Activated CD4-positive, alpha-beta T cell treated with anti-CD3 and anti-CD28 coated beads, Interleukin-2, amount 50 U/mL, for 24 hours (primary cell): Measurements from ENCODE around the gene JAM3.

Experiments
- DNase-seq, 2 donors: peaks; one replicate each; pipeline ENCODE4 v3.0.0-alpha.2; 2020; ENCODE audit warnings: low read depth in 1 of 2, low spot score in 1 of 2

JAM3 gene

DNA sequence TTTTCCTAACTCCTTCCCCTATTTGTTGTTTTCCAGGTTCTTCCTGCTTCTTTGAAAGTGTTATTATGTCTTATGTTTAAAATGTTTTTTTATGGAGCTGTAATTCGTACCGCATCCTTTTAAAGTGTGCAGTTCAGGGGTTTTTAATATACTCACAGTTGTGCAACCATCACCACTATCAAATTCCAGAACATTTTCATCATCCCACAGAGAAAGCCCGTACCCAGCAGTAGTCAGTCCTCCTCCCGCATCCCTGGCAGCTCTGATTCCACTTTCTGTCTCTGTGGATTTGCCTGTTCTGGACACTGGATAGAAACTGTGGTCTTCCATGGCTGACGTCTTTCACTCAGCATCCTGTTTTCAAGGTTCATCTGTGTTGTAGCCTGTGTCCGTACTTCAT lies 73.7 kb downstream of the JAM3 start:
- DNase-seq = no peak

DNA sequence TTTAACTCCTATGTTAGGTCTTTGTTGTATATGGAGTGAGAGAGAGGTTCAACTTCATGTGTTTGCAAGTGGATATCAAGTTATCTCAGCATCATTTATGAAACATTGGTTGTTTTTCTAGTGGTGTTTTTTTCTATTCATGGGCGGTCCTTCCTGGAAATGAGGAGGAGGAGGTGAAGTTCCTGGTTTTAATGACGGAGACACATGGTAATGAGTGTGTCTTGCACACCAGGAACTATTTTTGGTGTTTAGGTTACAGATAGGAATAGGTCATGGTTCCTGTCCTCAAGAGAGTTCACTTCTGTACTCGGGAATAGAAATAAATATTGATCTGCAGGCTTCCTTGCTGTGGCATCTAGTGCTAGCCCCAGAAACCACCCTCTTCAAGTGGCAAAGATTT lies 74.9 kb downstream of the JAM3 start:
- DNase-seq = no peak

DNA sequence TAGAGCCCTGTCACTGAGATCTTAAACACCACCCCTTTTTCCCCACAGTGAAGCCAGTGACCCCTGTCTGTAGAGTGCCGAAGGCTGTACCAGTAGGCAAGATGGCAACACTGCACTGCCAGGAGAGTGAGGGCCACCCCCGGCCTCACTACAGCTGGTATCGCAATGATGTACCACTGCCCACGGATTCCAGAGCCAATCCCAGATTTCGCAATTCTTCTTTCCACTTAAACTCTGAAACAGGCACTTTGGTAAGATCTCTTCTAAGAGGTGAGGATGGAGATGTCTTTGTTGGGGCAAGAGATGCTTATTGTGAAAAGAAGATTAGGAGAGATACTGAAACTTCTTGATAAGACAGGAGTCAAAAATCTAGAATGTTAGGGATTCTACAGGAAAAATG lies 75.9 kb downstream of the JAM3 start:
- no peak for DNase-seq

GRCh38 chr11:134145715-134146114 lies 76.8 kb downstream of the JAM3 start:
- no peak for DNase-seq

DNA sequence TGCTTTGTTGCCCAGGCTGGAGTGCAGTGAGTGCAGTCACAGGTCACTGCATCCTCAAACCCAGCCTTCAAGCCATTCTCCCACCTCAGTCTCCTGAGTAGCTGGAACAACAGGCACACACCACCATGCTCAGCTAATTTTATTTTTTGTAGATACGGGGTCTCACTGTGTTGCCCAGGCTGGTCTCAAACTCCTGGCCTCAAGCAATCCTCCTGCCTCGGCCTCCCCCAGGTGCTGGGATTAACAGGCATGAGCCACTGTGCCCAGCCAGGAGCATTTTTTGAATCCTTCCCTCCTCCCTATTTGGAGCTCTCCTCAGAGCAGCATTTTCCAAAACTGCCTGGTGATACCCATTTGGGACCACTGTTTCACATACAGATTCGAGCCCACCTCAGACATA lies 77.7 kb downstream of the JAM3 start:
- no peak for DNase-seq

- no peak for DNase-seq
These were observed 80.5 kb downstream of the JAM3 start for GRCh38 chr11:134149371-134149770.

GRCh38 chr11:134150195-134150903 lies 81.5 kb downstream of the JAM3 start:
- DNase-seq = no peak

GRCh38 chr11:134151083-134151747 lies 82.3 kb downstream of the JAM3 start:
- no peak for DNase-seq

- DNase-seq = no peak
These were observed 83.8 kb downstream of the JAM3 start for GRCh38 chr11:134152696-134153095.

- no peak for DNase-seq
These were observed 84.5 kb downstream of the JAM3 start for GRCh38 chr11:134153147-134153905.

DNA sequence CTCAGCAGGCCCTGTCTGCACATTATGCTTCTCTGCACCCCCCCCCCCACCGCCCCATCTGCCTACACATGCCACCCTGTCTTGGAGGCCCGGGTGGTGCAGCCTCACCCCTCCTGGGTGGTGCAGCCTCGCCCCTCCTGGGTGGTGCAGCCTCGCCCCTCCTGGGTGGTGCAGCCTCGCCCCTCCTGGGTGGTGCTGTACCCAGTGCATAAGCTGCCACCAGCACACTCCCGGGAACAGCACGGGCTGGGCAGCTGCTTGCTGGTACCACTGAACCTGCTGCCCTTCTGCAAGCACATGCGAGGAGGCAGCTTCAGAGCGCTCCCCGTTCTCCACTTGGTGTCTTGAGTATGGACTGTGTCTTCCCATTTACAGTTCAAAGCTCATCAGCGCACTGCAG lies 85.6 kb downstream of the JAM3 start:
- no peak for DNase-seq

DNA sequence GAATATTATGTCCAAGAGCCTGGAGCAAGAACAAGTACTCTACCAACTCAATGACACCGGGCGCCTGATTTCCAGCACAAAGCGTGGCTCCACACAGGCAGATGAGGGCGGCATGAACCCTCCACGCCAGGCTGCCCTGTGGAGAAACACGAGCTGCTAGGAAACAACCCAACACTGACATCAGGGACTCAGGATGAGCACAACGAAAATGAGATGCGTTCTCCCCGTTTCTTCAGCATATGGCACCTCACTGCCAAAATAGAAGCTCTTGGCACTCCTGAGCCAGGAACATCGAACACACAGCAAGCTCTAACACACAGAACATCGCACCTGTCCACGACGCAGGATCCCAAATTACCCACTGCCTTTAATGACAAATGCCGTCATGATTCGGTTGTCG lies 86.6 kb downstream of the JAM3 start:
- DNase-seq = no peak

- no peak for DNase-seq
These were observed 87.3 kb downstream of the JAM3 start for GRCh38 chr11:134155946-134156865.

DNA sequence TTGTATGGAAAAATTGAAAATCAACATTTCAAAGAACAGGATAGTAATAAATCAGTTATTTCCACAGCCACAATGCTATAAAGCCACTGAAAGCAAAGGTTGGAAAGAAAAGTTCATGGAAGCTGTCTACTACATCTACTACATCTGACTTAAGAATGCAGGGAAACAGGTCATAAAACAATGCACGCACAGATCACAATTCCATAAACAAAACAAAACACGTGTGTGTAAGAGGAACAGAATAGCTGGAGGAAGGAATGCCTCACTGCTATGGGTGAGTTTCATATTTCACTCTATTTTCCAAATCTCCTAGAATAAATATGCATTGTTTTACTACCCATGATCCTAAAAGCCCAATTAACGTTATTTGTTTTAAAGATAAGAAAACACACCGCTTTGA lies 88.6 kb downstream of the JAM3 start:
- no peak for DNase-seq

GRCh38 chr11:134158023-134158422 lies 89.2 kb downstream of the JAM3 start:
- DNase-seq = no peak

DNA sequence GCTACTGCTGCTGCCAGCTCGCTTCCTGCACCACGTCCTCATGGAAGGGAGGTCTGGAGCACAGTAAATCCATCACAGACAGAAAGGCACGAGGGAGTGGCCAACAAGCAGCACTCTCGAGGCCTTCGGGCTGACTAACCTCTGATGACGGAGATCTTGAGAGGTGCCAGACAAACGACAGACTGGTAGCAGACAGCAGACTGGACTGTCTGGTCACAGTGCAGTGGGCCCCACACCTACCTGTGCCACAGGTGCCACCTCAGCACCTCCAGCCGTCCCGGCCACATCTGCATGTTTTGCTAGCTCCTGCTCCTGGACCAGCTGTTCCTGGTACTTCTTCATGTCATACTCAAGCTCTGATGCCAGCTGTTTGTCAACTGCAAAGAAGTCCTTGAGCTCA lies 90.8 kb downstream of the JAM3 start:
- DNase-seq = no peak

DNA sequence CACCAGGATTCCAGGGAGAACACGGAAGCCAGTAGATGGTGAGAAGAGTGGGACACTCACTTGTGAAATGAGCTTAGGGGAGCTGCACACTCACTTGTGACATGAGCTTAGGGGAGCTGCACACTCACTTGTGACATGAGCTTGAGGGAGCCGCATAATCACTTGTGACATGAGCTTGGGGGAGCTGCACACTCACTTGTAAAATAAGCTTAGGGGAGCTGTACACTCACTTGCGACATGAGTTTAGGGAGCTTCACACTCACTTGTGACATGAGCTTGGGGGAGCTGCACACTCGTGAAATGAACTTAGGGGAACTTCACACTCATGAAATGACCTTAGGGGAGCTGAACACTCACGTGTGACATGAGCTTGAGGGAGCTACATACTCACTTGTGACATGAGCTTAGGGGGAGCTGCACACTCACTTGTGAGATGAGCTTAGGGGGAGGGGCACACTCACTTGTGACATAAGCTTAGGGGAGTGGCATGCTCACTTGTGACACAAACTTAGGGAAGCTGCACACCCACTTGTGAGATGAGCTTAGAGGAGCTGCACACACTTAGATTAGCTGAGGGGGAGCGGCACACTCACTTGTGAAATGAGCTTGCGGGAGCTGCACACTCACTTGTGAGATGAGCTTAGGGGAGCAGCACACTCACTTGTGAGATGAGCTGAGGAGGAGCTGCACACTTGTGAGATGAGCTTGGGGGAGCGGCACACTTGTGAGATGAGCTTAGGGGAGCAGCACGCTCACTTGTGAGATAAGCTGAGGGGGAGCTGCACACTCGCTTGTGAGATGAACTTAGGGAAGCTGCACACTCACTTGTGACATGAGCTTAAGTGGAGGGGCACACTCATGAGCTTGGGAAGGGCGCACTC lies 95.9 kb downstream of the JAM3 start:
- DNase-seq = no peak

GRCh38 chr11:134170177-134170918 lies 101.5 kb downstream of the JAM3 start:
- DNase-seq = no peak

DNA sequence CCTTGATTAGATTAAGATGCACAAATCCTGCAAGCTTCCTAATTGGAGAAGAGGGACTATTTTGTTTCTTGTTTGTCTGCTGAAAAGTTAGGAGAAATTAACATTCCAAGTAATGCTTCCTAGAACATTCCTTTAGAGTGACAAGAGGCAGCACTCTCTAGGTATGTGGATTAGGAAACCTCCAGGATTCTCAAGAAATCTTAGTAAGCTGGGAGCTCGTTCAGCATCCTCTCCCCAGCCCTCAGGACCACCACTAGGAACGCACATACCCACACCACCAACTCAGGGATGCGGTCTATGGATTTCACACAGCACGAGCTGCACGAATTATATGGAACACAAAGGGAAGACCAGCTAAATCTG lies 102.0 kb downstream of the JAM3 start:
- DNase-seq = no peak

DNA sequence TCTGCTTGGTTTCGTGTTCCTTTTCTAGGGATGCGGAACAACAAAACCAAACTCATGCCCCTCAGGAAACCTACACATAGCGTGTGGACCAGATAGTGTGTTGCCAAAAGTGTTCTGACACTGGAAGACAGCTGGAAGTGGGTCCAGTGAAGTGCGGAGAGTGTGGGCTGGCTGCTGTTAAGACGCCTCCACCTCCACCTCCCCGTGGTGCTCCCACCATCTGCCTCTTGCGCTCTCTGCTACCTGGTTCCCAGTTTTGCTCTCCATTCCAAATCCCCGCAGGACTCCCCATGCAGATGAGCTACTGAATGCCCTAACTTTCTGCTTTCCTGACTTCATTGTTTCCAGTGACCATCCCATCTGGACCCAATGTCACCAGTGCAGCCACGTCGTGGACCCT lies 103.1 kb downstream of the JAM3 start:
- no peak for DNase-seq
